Ovary (tissue), 3 donors: ENCODE data around the gene WDR87.

Experiments
- EP300 ChIP-seq: sonication (generic); formaldehyde crosslinking; IDR thresholded peaks from one replicate; pipeline ENCODE4 v1.6.1; 2017; ENCODE audit warnings: antibody characterized with exemption
- POLR2A ChIP-seq: fragments of 450-650 bp; IDR thresholded peaks from one replicate; pipeline ENCODE4 v1.6.1; 2017; ENCODE audit warnings: antibody characterized with exemption, mild to moderate bottlenecking, moderate library complexity
- TF ChIP-seq, protein P1 (sequence below), 3 donors: fragments of 450-650 bp in 2 of 3; fragments of 200-600 bp in 1 of 3; IDR thresholded peaks; one replicate each; pipeline versions ENCODE4 v1.5.1 to v1.8.0; 2016 to 2022; ENCODE audit warnings: antibody characterized with exemption in 3 of 3, mild to moderate bottlenecking in 1 of 3
- donor health status: DM: no; HTN: no; CAD: no.

DNA sequence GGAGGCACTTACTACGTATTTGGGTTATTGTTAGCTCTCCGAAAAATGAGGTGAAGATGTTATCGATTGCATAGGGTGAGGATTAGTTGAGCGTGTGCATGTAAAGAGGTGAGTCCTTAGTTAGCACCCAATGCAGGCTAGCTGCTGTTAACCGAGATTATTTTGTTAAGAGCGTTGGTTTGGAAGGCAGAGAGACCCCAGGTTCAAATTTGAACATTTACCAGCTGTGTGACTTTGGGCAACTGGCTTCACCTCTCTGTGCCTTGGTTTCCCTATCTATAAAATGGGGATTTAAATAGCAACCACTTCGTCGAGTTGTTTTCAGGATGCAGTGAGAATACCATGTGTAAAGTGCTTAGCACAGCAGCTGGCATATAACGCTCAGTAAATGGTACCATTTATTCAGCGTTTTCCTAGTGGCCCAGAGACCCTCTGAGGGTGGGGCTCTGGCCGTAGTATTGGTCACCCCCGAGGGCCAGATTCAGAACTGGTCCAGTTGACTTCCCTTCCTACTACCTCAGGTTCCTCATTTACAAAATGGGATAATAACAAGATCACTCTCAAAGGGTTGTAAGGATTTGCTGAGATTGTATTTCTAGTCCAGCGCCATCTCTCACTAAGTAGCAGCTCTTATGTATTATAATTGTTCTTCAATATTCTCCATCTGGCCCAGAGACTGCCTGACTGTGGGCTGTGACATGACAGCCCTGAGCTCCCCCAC lies 1.5 kb upstream of the WDR87 start:
- TF ChIP-seq, protein P1, sequence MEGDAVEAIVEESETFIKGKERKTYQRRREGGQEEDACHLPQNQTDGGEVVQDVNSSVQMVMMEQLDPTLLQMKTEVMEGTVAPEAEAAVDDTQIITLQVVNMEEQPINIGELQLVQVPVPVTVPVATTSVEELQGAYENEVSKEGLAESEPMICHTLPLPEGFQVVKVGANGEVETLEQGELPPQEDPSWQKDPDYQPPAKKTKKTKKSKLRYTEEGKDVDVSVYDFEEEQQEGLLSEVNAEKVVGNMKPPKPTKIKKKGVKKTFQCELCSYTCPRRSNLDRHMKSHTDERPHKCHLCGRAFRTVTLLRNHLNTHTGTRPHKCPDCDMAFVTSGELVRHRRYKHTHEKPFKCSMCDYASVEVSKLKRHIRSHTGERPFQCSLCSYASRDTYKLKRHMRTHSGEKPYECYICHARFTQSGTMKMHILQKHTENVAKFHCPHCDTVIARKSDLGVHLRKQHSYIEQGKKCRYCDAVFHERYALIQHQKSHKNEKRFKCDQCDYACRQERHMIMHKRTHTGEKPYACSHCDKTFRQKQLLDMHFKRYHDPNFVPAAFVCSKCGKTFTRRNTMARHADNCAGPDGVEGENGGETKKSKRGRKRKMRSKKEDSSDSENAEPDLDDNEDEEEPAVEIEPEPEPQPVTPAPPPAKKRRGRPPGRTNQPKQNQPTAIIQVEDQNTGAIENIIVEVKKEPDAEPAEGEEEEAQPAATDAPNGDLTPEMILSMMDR (IDR thresholded peaks at IDR 0.05): no peak
- no peak for TF ChIP-seq POLR2A
- no peak for TF ChIP-seq EP300
